Measurements from ENCODE around the gene GJE1.

The GJE1 gene

DNA sequence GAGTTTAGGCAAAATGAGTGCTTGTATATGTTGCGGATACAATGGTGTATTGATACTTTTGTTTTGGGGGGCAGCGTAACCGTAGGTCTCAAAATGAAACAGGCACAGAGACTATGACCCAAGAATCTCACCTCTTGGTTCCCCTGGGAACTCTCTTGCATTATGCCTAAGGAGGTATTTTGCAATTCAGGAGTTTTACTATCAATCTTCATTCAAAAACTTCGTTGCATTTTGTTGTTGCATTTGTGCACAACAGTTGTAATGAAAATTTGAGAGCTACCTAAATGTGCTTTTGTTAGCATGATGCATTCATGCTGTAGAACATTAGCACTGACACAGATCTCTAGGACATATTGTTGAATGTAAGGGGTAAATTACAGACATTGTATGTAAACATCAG, 32.5 kb downstream of the GJE1 start:
- no peak for DNase-seq (ENCODE audit: low read depth in 2 of 2)

DNA sequence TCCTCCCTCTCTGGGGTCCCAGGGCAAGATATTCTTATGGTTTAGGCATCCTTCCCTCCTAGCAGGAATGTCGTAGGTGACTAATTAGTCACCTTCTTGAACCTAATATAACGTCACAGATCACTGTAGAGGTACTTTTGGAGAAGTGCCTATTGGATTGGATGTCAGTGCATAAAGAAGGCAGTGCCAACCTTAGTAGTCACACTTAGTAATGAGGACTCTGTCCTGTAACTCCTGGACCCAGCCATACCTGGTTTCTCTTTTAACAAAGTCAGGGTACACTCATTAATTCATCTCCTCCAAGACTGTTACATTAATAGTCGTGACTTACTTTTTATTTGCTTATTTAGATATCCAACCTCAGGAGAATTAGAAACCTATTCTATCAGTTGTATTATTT, 34.3 kb downstream of the GJE1 start:
- DNase-seq (ENCODE audit: low read depth in 2 of 2): no peak

DNA sequence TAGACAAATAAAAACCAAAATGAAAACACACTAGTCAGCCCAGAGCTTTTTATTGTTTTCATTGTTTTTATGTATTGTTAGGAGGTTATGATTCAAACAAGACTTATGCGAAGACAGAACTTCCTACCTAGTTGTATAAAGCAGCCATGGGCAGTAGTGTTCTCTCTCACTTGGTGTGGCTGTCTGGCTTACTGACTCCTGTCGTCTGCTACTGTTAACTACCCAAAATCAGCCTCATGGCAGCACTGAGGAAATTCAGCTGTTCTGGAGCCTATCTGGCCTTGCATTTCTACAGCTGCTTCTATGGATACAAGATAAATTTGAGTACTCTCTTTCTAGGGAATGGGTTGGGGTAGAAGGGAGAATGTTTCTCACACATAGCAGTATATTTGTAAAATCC, 34.8 kb downstream of the GJE1 start:
- no peak for DNase-seq (ENCODE audit: low read depth in 2 of 2)

GRCh38 chr6:142171351-142171750, 38.6 kb downstream of the GJE1 start:
- DNase-seq (ENCODE audit: low read depth in 2 of 2): no peak

DNA sequence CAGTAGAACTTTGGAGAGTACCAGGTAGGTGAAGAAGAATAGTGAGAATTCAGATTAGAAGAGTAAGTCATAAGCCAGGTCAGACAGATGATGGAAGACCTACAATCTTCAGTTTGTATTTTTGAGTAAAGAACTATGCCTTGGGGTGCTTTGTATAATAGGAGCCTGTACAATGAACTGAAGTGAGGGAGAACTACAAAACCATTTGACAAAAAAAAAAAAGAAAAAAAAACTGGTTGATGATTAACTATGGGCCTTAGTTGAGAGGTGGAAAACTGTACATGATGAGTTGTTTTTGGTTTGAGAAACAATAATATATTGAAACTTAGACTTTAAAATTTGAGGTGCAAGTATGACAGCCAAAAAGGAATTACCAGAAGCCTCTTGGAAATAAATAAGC, 40.0 kb downstream of the GJE1 start:
- DNase-seq (ENCODE audit: low read depth in 2 of 2): no peak

DNA sequence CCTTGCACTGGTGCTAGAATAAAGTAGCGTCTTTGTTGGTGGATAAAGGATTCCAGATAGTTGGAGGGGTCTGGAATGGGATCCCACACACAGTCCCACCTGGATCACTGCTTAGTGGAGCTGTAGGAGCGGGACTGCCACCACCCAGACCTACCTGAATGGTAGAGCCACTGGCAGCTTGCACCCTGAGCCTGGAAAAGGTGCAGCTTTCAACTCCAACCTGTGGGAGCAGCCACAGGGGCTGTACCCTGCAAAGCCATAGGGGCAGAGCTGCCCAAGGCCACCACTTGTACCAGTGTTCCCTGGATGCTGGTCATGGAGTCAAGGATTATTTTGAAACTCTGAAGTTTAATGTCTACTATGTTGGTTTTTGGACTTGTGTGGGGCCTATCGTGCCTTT, 41.3 kb downstream of the GJE1 start:
- DNase-seq (ENCODE audit: low read depth in 2 of 2): no peak

DNA sequence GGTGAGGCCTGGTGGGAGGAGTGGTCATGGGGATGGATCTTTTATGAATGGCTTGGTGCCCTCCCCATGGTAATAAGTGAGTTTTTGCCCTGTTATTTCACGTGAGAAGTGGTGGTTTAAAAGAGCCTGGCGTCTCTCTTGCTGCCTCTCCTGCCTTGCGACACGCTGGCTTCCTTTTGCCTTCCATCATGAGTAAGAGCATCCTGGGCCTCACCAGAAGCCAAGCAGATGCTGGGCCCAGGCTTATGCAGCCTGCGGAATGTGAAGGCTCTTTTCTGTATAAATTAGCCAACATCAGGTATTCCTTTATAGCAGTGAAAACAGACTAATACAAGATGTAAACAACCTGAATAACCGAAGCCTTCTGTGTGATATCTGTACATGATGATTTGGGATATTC, 42.0 kb downstream of the GJE1 start:
- DNase-seq (ENCODE audit: low read depth in 2 of 2): no peak

DNA sequence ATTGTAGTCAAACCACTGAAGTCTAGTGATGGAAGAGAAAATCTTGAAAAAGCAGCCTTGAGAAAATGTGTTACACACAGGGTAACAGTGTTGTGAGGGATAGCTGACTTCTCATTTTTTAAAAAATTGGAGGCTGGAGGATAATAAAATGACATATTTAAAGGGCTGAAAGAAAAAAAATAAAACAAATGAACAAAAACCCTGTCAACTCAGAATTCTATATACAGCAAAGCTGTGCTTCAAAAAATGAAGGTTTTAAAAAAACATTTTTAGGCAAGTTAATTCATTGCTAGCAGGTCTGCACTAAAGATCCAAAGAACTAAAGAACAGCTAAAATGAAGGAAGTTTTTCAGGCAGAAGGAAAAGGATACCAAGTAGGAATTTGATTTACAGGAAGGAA, 45.4 kb downstream of the GJE1 start:
- no peak for DNase-seq (ENCODE audit: low read depth in 2 of 2)

DNA sequence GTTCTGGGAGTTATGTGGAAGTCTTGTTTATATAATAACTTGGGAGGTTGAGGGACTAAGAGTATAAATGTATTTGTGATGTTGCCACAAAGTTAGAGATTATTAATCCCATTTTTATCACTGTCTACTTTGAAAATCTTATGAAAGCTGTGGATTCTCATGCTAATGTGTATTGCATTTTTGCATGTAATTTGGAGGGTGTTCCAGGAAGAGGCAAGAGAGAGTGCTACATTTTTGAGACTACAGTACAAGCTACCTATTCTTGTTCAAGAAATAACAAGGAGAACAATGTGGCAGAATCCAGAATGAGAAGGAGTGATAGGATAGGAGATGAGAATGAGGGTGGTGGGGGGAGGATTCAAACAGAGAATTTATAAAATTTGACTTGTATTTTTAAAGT, 49.3 kb downstream of the GJE1 start:
- no peak for DNase-seq (ENCODE audit: low read depth in 2 of 2)

GRCh38 chr6:142183351-142183750, 50.6 kb downstream of the GJE1 start:
- no peak for DNase-seq (ENCODE audit: low read depth in 2 of 2)

- no peak for DNase-seq (ENCODE audit: low read depth in 2 of 2)
Measured at GRCh38 chr6:142184307-142184706, 51.6 kb downstream of the GJE1 start.
